Measurements from ENCODE around the gene PNPO. TPM values are rescaled to one million over a fixed set of nuclear protein-coding genes. Genes with fewer than 3 reads are reported as not detected.

Gene PNPO
- total and polyA plus RNA-seq, 2 of the 13 experiments (the other 11 are each of a cell fraction or from before 2014, with no cell fraction given) = 47.9 to 63.3 TPM

DNA sequence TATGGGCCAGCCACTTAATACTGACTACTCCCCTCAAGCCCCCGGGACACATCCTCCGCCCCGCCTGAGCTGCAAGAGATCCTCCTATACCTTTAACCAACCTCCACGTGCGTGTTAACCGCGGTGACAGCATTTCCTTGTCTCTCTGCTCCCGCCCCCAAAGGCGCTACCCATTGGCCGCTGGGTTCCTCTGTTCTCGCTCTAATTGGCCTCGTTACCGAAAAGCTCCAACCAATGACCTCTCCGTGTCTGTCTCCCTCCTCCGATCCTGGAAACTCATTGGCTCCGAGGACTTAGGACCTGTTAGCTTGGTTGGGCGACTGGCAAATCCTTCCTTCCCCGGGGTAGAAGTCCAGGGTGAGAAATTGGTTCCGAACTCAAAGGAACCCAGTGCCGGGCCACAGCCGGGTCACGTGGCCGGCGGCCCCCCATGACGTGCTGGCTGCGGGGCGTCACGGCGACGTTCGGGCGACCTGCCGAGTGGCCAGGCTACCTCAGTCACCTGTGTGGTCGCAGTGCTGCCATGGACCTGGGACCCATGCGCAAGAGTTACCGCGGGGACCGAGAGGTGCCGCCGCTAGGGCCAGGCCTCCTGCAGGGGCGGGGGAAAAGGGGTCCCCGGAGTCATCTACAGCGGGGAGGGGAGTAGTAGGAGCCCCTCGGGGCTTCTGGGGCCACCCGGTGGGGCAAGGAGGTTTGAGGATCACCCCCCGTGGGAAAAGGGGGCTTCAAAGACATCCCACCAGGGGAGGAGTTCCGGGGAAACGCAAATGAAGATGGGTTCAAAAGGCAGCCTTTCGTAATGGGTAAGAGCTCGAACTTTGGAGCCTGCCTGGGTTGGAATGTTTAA lies at the start of gene PNPO (continued):
- TF ChIP-seq, protein P1, sequence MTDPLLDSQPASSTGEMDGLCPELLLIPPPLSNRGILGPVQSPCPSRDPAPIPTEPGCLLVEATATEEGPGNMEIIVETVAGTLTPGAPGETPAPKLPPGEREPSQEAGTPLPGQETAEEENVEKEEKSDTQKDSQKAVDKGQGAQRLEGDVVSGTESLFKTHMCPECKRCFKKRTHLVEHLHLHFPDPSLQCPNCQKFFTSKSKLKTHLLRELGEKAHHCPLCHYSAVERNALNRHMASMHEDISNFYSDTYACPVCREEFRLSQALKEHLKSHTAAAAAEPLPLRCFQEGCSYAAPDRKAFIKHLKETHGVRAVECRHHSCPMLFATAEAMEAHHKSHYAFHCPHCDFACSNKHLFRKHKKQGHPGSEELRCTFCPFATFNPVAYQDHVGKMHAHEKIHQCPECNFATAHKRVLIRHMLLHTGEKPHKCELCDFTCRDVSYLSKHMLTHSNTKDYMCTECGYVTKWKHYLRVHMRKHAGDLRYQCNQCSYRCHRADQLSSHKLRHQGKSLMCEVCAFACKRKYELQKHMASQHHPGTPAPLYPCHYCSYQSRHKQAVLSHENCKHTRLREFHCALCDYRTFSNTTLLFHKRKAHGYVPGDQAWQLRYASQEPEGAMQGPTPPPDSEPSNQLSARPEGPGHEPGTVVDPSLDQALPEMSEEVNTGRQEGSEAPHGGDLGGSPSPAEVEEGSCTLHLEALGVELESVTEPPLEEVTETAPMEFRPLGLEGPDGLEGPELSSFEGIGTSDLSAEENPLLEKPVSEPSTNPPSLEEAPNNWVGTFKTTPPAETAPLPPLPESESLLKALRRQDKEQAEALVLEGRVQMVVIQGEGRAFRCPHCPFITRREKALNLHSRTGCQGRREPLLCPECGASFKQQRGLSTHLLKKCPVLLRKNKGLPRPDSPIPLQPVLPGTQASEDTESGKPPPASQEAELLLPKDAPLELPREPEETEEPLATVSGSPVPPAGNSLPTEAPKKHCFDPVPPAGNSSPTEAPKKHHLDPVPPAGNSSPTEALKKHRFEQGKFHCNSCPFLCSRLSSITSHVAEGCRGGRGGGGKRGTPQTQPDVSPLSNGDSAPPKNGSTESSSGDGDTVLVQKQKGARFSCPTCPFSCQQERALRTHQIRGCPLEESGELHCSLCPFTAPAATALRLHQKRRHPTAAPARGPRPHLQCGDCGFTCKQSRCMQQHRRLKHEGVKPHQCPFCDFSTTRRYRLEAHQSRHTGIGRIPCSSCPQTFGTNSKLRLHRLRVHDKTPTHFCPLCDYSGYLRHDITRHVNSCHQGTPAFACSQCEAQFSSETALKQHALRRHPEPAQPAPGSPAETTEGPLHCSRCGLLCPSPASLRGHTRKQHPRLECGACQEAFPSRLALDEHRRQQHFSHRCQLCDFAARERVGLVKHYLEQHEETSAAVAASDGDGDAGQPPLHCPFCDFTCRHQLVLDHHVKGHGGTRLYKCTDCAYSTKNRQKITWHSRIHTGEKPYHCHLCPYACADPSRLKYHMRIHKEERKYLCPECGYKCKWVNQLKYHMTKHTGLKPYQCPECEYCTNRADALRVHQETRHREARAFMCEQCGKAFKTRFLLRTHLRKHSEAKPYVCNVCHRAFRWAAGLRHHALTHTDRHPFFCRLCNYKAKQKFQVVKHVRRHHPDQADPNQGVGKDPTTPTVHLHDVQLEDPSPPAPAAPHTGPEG (CRISPR knock-in tag; IDR thresholded peaks at IDR 0.05) = peak; percentile 93
- TF ChIP-seq SKI (IDR thresholded peaks at IDR 0.05; ENCODE audit: partially characterized antibody) = peak; percentile 35
- TF ChIP-seq KDM5A (IDR thresholded peaks at IDR 0.05; ENCODE audit: borderline replicate concordance, low read length) = peak; percentile 85
- TF ChIP-seq, protein P2, sequence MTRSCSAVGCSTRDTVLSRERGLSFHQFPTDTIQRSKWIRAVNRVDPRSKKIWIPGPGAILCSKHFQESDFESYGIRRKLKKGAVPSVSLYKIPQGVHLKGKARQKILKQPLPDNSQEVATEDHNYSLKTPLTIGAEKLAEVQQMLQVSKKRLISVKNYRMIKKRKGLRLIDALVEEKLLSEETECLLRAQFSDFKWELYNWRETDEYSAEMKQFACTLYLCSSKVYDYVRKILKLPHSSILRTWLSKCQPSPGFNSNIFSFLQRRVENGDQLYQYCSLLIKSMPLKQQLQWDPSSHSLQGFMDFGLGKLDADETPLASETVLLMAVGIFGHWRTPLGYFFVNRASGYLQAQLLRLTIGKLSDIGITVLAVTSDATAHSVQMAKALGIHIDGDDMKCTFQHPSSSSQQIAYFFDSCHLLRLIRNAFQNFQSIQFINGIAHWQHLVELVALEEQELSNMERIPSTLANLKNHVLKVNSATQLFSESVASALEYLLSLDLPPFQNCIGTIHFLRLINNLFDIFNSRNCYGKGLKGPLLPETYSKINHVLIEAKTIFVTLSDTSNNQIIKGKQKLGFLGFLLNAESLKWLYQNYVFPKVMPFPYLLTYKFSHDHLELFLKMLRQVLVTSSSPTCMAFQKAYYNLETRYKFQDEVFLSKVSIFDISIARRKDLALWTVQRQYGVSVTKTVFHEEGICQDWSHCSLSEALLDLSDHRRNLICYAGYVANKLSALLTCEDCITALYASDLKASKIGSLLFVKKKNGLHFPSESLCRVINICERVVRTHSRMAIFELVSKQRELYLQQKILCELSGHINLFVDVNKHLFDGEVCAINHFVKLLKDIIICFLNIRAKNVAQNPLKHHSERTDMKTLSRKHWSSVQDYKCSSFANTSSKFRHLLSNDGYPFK (CRISPR knock-in tag; IDR thresholded peaks at IDR 0.05; ENCODE audit: borderline replicate concordance) = peak; percentile 91
- peak; percentile 97 for TF ChIP-seq MXD4 (CRISPR knock-in tag; IDR thresholded peaks at IDR 0.05)
- no peak for TF ChIP-seq SRSF9 (IDR thresholded peaks at IDR 0.05; ENCODE audit: borderline replicate concordance, insufficient read depth, low read depth, low read length, poor library complexity, severe bottlenecking)
- no peak for TF ChIP-seq KAT2B (IDR thresholded peaks at IDR 0.05; ENCODE audit: borderline replicate concordance, low read depth, low read length)
- TF ChIP-seq NONO (IDR thresholded peaks at IDR 0.05) = no peak
- TF ChIP-seq NONO (CRISPR knock-in tag; conservative IDR thresholded peaks at IDR 0.05) = peak; percentile 90
- peak; percentile 96 for TF ChIP-seq ZNF124 (CRISPR knock-in tag; IDR thresholded peaks at IDR 0.05)
- TF ChIP-seq SMARCC2 (IDR thresholded peaks at IDR 0.05) = no peak
- peak; percentile 14; the same call in 1 of the 2 replicates for TF ChIP-seq ETV5 (CRISPR knock-in tag; IDR thresholded peaks at IDR 0.05; ENCODE audit: borderline replicate concordance)
- TF ChIP-seq, protein P3, sequence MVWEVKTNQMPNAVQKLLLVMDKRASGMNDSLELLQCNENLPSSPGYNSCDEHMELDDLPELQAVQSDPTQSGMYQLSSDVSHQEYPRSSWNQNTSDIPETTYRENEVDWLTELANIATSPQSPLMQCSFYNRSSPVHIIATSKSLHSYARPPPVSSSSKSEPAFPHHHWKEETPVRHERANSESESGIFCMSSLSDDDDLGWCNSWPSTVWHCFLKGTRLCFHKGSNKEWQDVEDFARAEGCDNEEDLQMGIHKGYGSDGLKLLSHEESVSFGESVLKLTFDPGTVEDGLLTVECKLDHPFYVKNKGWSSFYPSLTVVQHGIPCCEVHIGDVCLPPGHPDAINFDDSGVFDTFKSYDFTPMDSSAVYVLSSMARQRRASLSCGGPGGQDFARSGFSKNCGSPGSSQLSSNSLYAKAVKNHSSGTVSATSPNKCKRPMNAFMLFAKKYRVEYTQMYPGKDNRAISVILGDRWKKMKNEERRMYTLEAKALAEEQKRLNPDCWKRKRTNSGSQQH (CRISPR knock-in tag; IDR thresholded peaks at IDR 0.05; ENCODE audit: low read depth) = peak; percentile 74; the same call in 1 of the 2 replicates
- no peak for TF ChIP-seq ZKSCAN5 (CRISPR knock-in tag; IDR thresholded peaks at IDR 0.05)
